HepG2 (cell line): ENCODE measurements around the gene LLGL2. TPM values are rescaled to one million over a fixed set of nuclear protein-coding genes. Genes with fewer than 3 reads are reported as not detected.

ENCODE experiments used
- CBFB ChIP-seq: sonication (generic); formaldehyde crosslinking; IDR thresholded peaks from 2 replicates; pipeline ENCODE4 v1.4.0; 2020; ENCODE audit warnings: missing genetic modification reagents
- ELF4 ChIP-seq: sonication (generic); formaldehyde crosslinking; IDR thresholded peaks from 2 replicates; pipeline ENCODE4 v1.5.0; 2020; ENCODE audit warnings: missing genetic modification reagents, mild to moderate bottlenecking, moderate library complexity, borderline replicate concordance
- ESRRA ChIP-seq: sonication (generic); formaldehyde crosslinking; IDR thresholded peaks from 2 replicates; pipeline ENCODE4 v1.5.1; 2020; ENCODE audit warnings: mild to moderate bottlenecking, low read depth, missing genetic modification reagents
- FUBP1 ChIP-seq: sonication (generic); formaldehyde crosslinking; IDR thresholded peaks from 2 replicates; pipeline ENCODE4 v1.5.1; 2020; ENCODE audit warnings: missing genetic modification reagents, mild to moderate bottlenecking, borderline replicate concordance
- RXRB ChIP-seq: IDR thresholded peaks from 2 replicates; pipeline ENCODE4 v1.6.1; 2016; ENCODE audit warnings: borderline replicate concordance, missing genetic modification reagents, missing compliant biosample characterization
- ZC3H13 ChIP-seq: sonication (generic); formaldehyde crosslinking; IDR thresholded peaks from 2 replicates; pipeline ENCODE4 v1.8.1; 2023; ENCODE audit warnings: mild to moderate bottlenecking, missing genetic modification reagents, moderate library complexity
- ZNF276 ChIP-seq: sonication (generic); formaldehyde crosslinking; IDR thresholded peaks from 2 replicates; pipeline ENCODE4 v1.4.0; 2020; ENCODE audit warnings: mild to moderate bottlenecking, low read depth, missing genetic modification reagents
- ZNF329 ChIP-seq: sonication (generic); formaldehyde crosslinking; IDR thresholded peaks from 2 replicates; pipeline ENCODE4 v1.9.0; 2021; ENCODE audit warnings: low read depth, mild to moderate bottlenecking, missing genetic modification reagents
- ZNF34 ChIP-seq: sonication (generic); formaldehyde crosslinking; IDR thresholded peaks from 2 replicates; pipeline ENCODE4 v1.4.0; 2020; ENCODE audit warnings: mild to moderate bottlenecking, missing genetic modification reagents, borderline replicate concordance
- ZNF350 ChIP-seq: sonication (generic); formaldehyde crosslinking; IDR thresholded peaks from 2 replicates; pipeline ENCODE4 v1.4.0; 2020; ENCODE audit warnings: mild to moderate bottlenecking, low read depth, missing genetic modification reagents, borderline replicate concordance
- ZNF550 ChIP-seq: sonication (generic); formaldehyde crosslinking; IDR thresholded peaks from 2 replicates; pipeline ENCODE4 v1.4.0; 2020; ENCODE audit warnings: mild to moderate bottlenecking, missing genetic modification reagents, borderline replicate concordance
- ZNF619 ChIP-seq: sonication (generic); formaldehyde crosslinking; IDR thresholded peaks from 2 replicates; pipeline ENCODE4 v1.4.0; 2020; ENCODE audit warnings: mild to moderate bottlenecking, missing genetic modification reagents
- ZNF883 ChIP-seq: sonication (generic); formaldehyde crosslinking; IDR thresholded peaks from 2 replicates; pipeline ENCODE4 v1.5.1; 2020; ENCODE audit warnings: mild to moderate bottlenecking, missing genetic modification reagents; ENCODE audit errors: not compliant biosample characterization
- polyA plus RNA-seq, 8 experiments: library from polyadenylated mRNA; depleted of rRNA in 3 of 8; stranded (reverse) in 7 of 8; unstranded in 1 of 8; fragments of >200 nt; fragmentation: Illumina TruSeq in 4 of 8; extraction: Trizol in 4 of 8; gene quantifications; 2 replicates each; pipeline versions ENCODE4 v1.2.1 to v1.2.3, GENCODE V29; 2011 to 2016; ENCODE audit warnings: low read depth in 4 of 8, missing spikeins in 1 of 8, mixed read lengths in 1 of 8; ENCODE audit not compliant: insufficient read depth in 1 of 8
- total RNA-seq, 5 experiments: library from RNA; depleted of rRNA; stranded (reverse); fragments of >200 nt; fragmentation: Illumina TruSeq; extraction: Trizol; gene quantifications; 2 replicates each; pipeline ENCODE4 v1.2.3, GENCODE V29; 2016; ENCODE audit warnings: low read depth in 1 of 5
- TF ChIP-seq, protein P1 (sequence below): sonication (generic); formaldehyde crosslinking; conservative IDR thresholded peaks from 2 replicates; pipeline ENCODE4 v1.4.0; 2020; ENCODE audit warnings: missing genetic modification reagents
- TF ChIP-seq, protein P2 (sequence below): sonication (generic); formaldehyde crosslinking; IDR thresholded peaks from 2 replicates; pipeline ENCODE4 v1.4.0; 2020; ENCODE audit warnings: missing genetic modification reagents
- TF ChIP-seq, protein P3 (sequence below): sonication (generic); formaldehyde crosslinking; IDR thresholded peaks from 2 replicates; pipeline ENCODE4 v1.5.0; 2020; ENCODE audit warnings: missing genetic modification reagents, mild to moderate bottlenecking, borderline replicate concordance
- TF ChIP-seq, protein P4 (sequence below): sonication (generic); formaldehyde crosslinking; IDR thresholded peaks from 2 replicates; pipeline ENCODE4 v1.5.0; 2020; ENCODE audit warnings: mild to moderate bottlenecking, missing genetic modification reagents

LLGL2 gene
- total and polyA plus RNA-seq, 2 of the 13 experiments (the other 11 are each of a cell fraction or from before 2014, with no cell fraction given), result 83.0 to 86.7 TPM

GRCh38 chr17:75516619-75517296 lies 8.7 kb upstream of the LLGL2 start (continued):
- TF ChIP-seq RXRB (CRISPR knock-in tag) (no peak), ZNF550 (CRISPR knock-in tag) (no peak), CBFB (CRISPR knock-in tag) (0 out of 2 replicates have a peak, but pooled peaks have one; percentile 34), FUBP1 (CRISPR knock-in tag) (no peak), ZNF34 (CRISPR knock-in tag) (no peak), ZNF350 (CRISPR knock-in tag) (no peak), ZC3H13 (CRISPR knock-in tag) (peak; percentile 5; the same call in 1 of the 2 replicates), ELF4 (CRISPR knock-in tag) (no peak), ZNF276 (CRISPR knock-in tag) (no peak), ZNF883 (CRISPR knock-in tag) (peak; percentile 35), ZNF619 (CRISPR knock-in tag) (0 out of 2 replicates have a peak, but pooled peaks have one; percentile 35), ESRRA (CRISPR knock-in tag) (no peak), ZNF329 (CRISPR knock-in tag) (no peak)
- TF ChIP-seq, protein P1, sequence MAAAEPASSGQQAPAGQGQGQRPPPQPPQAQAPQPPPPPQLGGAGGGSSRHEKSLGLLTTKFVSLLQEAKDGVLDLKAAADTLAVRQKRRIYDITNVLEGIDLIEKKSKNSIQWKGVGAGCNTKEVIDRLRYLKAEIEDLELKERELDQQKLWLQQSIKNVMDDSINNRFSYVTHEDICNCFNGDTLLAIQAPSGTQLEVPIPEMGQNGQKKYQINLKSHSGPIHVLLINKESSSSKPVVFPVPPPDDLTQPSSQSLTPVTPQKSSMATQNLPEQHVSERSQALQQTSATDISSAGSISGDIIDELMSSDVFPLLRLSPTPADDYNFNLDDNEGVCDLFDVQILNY, result no peak
- TF ChIP-seq, protein P2, sequence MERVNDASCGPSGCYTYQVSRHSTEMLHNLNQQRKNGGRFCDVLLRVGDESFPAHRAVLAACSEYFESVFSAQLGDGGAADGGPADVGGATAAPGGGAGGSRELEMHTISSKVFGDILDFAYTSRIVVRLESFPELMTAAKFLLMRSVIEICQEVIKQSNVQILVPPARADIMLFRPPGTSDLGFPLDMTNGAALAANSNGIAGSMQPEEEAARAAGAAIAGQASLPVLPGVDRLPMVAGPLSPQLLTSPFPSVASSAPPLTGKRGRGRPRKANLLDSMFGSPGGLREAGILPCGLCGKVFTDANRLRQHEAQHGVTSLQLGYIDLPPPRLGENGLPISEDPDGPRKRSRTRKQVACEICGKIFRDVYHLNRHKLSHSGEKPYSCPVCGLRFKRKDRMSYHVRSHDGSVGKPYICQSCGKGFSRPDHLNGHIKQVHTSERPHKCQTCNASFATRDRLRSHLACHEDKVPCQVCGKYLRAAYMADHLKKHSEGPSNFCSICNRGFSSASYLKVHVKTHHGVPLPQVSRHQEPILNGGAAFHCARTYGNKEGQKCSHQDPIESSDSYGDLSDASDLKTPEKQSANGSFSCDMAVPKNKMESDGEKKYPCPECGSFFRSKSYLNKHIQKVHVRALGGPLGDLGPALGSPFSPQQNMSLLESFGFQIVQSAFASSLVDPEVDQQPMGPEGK (CRISPR knock-in tag), result peak; percentile 22; the same call in 1 of the 2 replicates
- TF ChIP-seq, protein P3, sequence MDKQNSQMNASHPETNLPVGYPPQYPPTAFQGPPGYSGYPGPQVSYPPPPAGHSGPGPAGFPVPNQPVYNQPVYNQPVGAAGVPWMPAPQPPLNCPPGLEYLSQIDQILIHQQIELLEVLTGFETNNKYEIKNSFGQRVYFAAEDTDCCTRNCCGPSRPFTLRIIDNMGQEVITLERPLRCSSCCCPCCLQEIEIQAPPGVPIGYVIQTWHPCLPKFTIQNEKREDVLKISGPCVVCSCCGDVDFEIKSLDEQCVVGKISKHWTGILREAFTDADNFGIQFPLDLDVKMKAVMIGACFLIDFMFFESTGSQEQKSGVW, result no peak
- TF ChIP-seq, protein P4, sequence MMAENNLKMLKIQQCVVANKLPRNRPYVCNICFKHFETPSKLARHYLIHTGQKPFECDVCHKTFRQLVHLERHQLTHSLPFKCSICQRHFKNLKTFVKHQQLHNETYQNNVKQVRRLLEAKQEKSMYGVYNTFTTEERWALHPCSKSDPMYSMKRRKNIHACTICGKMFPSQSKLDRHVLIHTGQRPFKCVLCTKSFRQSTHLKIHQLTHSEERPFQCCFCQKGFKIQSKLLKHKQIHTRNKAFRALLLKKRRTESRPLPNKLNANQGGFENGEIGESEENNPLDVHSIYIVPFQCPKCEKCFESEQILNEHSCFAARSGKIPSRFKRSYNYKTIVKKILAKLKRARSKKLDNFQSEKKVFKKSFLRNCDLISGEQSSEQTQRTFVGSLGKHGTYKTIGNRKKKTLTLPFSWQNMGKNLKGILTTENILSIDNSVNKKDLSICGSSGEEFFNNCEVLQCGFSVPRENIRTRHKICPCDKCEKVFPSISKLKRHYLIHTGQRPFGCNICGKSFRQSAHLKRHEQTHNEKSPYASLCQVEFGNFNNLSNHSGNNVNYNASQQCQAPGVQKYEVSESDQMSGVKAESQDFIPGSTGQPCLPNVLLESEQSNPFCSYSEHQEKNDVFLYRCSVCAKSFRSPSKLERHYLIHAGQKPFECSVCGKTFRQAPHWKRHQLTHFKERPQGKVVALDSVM (CRISPR knock-in tag), result no peak
